NCI-H2196 (cell line): Measurements from ENCODE around the gene BTBD16.

Experiments used
- DNase-seq: peaks from one replicate; lab custom pipeline; 2025; ENCODE audit not compliant: unreplicated experiment; lab: John Stamatoyannopoulos, UW

BTBD16 gene

DNA sequence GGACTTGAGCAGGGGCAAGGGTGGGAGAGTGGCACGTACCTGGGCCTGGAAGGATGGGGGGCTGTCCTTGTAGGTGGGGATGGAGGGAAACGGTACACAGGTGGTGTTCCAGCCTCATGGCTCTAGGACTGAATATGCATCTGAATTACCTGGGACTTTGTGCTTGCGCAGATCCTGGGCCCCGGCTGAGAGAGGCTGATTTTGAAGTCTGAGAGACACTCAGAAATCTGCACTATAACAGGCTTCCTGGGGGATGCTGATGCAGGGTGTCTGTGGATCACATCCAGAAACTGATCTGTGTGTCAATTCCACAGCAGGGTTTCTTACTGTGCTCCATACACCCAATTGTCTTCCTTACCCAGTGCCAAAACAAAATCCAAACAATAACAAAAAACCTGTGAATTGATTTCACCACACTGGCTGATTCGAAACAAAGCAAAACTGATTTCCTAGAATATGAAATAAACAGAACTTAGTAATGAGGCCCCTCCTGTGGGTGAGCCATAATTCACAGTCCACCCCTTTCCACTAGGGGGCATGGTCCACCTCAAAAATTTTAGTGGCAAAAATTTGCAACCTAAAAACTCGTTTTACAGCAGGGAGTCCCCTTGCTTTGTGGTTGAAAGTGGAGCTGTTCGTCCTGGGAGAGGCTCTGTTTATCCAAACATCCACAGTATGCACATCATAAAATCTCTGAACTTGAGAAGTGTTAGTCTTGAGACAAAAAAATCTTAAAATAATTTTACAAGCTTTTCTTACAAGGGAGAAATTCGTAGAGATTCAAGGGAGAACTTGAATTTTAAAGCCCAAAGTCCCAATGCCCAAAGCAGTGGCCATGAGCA, 71.4 kb downstream of the BTBD16 start:
- DNase-seq = peak; percentile 23

DNA sequence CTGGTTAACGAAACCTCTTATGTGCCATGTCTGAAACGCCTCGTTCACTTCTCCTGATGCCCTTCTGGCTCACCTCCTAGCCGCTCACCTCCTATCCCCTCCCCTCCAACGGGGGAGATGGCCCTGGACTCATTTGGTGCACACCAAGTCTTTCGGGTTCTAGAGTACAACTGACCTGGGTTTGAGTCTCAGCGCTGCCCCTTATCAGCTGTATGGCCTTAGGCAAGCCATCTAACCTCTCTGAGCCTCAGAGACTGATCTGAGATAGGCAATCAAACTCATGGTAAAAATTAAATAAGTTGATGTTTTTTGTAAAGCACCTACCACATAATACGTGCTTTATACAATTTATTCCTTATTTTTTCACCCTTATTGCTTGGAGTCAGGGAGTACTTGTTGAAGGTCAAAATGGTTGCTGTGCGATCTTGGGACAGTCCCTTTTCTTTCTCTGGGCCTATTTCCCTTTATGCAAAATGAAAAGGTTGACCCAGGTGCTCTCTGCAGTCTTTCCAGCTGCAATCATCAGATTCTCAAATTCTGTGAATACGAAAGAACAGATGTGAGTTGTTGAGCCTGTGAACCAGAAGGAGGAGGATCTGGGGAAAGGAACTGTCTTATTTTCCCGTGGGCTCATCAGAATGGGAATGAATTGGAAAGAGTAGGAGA, 72.2 kb downstream of the BTBD16 start:
- no peak for DNase-seq

DNA sequence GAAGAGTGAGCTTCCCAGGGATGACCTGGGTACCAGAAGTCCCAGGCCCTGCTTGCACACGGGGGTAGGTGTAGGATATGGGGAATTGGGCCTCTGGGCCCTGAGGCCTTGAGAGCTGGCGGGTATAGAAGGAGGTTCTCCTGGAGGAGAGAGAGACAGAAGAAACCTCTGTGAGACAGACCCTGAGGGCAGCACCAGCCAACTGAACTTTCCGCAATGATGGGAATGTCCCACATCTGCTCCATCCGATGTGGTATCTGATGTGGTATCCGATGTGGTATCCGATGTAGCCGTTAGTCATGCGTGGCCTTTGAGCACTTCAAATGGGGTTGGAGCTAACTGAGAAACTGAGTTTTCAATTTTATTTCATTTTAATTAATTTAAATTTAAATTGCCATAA, 72.8 kb downstream of the BTBD16 start:
- DNase-seq = no peak

DNA sequence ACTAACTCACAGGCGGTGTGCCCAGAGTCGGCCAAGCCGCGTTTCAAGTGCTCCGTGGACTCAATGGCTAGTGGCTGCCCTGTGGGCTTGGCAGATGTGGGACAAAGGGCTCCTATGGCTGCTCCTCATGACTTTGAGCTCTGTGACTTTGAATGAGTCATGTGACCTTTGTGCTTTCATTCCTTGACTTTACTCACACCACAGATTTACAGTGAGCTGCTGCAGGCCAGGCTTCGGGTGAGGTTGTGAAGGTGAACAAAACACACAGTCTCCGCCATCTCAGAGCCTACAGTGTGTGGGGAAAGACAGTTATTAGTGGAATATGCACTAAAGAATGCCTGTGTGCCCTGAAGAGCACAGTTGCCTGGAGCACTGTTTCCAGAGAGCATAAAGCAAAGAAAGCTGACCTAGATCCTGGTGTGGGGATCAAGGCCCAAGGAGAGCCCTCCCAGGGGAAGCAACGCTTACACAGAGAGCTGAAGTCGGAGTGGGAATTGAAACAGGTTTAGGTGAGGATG, 73.7 kb downstream of the BTBD16 start:
- DNase-seq = no peak

DNA sequence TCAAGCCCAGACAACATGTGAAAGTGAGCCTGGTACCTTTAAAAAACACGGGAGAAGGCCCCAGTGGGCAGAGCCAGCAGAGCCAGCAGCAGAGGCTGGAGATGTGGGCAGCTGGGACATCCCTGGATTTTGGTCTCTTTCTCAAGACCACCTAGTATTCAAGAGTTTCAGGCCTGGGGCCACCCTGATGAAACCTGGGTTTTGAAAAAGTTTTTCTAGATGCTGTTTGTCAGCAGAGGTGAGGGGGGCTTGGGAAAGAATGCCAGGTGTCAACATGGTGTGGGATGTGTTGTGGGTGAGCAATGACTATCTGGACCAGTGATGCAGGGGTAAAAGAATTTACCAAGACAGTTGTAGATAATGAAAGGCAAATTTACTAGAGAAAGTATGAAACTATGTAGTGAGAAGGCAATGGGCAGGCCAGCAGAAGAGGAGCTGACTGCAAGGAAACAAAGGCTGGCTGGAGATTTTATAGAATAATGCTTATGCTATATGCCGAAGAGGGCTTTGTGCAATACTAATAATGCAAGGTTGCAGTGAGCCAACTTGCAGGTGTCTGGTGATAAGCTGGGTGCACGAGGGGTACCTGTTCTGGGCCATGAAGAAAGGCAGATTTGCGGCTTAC, 75.3 kb downstream of the BTBD16 start:
- DNase-seq = no peak

DNA sequence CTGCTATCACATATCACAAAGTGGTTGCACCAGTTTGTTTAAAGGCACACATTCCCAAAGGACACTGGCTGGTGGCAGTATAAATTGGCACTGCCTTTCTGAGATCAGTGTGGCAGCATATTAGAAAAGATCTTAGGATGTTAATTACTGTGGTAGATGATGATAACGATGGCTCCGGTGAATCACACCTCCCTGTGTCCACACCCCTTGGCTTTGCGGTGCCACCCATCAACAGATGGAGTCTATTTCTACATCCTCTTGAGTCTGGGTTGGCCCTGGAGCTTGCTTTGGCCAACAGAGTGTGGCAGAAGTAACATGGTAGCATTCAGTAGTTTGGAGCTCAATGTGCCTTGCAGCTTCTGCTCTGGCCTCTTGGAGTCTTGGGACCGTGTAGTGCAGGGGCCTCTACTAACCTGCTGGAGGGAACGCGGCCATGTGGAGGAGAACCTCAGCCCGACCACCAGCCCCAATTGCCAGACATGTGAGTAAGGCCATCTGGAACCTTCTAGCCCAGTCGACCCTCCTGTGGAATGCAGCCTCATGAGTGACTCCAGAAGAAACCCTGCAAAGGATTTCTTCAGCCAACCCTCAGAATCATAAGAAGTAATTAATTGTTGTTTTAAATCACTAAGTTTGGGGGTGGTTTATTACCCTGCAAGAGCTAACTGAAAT, 76.2 kb downstream of the BTBD16 start:
- no peak for DNase-seq

DNA sequence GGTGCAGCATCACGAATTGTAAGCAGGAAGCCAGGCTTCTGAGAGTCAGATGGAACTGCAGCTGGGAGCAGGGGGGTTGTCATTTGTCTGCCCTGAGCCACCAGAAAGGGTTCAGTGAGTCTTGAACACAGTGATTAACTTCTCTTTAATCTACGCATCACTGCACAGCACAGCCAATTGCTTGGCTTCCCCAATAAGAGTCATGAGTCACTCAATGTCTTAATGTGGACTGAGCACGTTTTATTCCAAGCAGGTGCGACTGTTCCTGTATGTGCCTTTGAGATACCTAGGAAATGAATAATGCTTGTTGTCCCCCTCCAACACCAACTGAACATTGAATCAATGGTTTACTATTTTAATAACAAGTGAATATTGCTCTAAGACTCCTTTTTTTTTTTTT, 77.4 kb downstream of the BTBD16 start:
- peak; percentile 6 for DNase-seq

DNA sequence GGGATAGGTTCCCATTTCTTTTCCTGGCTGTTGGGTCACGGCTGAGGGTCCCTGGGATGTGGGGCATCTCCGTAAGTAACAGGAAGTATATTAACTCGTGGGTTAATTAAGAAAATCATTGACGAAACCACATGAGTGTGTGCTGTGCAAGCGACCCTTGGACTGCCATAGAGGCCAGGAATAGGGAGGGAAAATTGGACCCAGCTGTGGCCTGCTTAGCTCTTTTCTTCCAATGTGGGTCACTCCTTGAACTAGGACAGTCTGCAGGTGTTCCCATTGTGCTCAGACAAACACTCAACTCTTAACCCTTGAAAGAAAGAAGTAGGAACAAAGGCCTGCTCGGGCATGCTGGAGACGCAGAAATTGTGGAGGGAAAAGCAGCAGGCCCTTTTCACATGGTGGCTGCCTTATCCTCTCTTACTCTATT, 77.9 kb downstream of the BTBD16 start:
- DNase-seq = peak; percentile 1

DNA sequence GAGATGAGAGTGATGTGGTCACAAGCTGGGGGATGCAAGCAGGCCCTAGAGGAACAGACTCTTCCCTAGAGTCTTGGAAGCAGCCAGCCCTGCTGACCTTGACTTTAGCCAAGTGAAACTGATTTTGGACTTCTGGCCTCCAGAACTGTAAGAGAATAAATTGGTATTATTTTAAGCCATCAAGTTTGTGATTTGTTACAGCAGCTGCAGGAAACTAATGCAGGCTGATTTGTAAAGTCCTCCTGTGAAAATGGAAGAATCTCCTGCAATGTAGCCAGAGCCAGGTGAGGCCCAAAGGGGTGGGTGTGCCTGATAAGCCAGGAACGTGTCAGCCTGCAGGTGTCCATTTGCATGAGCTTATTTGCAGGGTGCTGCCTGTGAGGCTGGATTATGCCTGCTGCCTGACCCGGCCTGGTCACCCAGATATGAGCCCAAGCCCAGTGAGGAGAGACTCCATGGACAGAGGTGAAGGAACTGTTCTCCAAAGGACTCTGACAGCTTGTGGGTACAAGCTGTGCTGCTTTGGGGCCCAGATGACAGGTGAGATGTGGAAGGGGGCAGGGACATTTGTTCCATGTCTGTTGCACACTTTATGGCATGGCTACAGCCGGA, 78.8 kb downstream of the BTBD16 start:
- DNase-seq = no peak

DNA sequence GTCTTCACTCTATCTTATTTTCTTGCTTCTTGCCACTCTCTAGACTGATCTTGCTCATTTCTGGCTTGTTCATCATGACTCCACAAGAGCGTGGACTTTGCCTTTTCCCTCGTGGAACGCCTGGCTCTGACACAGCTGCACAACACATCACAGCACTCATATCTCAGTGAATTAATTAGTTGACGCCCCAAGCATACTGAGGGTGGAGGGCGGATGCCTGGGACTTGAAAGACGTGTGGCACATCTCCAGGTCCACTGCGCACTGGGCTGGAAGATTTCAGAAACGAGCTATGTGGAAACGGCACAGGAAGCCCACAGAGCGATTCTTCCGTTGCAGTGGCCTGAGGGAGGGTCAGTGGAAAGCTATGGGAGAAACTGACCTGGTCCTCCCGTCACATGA, 79.8 kb downstream of the BTBD16 start:
- DNase-seq = no peak

DNA sequence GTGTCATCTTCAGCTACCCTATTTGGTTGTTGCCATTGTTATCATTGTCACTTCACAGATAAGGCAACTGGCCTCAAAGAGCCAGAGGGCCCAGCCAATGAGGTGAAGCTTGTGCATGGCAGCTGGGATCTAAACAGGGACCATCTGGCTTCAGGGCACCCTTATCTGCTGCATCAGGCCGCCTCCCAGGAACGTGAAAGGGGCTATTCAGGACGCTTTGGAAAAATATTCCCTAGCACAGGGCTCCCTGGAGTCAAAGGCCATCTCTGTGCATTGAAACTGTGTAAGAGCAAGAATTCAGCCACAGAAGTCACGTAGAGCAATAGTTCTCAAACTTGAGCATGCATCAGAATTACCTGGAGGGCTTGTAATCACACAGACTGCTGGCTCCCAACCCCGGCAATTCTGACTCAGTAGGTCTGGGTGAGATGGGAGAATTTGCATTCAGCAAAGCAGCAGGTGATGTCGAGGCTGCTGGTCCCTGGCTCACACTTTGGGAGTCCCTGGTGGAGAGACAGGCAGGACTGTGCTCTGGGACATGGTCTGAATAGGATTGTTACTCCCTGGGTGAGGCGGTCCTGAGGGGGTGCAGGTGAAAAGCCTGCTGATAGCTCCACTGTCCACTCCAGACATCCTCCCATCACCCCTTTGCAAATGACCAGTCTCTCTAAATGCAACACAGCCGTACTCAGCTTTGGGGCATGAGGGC, 81.9 kb downstream of the BTBD16 start:
- no peak for DNase-seq

DNA sequence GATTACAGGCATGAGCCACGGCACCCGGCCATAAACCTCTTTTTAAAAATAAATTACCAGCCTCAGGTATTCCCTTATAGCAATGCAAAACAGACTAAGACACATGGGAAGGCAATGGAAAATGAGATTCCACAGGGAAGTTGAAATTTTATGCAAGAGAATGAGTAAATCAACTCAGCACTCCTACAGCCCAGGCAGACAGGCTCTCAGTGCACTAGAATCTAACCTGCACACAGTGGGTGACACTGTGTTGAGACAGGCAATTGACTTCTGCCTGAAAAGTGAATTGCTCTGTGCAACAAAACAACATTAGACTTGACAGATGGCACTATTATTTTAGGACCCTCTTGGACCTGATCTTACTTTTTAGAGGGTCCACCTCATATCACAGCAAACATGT, 83.3 kb downstream of the BTBD16 start:
- no peak for DNase-seq

DNA sequence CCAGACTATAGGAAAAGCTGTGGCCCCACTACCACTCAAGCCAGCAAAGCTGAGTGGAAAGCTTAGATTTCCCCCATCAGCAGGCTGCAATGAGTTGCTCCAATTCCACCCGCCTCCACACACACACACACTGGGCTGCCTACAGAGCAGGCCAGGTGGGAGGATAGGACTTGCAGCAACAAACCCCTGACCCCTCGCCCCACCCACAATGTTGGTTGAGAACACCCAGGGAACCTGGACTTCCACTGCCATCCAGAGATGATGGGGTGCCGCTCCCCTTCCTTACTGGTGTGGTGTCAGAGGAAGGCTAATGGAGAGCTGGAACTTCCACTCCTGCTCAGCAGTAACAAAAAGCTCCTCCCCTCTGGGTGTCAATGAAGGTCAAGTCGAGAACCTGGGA, 86.6 kb downstream of the BTBD16 start:
- DNase-seq = no peak

DNA sequence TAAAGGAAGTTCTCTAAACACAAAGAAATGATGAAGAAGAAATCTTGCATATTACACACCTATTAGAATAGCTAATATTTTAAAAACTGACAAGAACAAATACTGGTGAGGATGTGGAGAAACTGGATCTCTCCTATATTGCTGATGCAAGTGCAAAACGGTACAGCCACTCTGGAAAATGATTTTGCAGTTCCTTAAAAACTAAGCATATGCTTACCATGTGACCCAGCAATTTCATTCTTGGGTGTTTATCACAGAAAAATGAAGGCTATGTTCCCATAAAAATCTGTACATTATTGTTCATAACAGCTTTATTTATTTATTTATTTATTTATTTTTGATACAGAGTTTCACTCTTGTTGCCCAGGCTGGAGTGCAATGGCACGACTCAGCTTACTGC, 88.5 kb downstream of the BTBD16 start:
- DNase-seq = no peak

DNA sequence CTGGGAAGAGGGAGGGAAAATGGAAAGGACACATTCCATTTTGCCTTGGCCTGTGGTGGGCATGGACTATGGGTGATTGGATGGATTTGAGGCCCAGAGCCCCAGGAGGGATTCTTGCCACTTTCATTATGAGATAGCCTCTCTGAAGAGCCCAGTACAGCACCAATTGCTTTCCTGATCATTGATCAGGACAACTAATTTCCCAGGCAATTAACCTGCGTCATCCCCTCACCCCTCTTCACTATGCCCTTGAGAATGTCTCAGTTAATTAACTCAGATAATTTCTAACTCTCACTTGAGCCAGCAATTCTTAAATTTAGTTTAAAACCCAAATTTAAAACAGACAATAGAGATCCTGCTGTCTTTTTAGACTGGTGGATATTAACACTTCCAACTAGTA, 90.0 kb downstream of the BTBD16 start:
- DNase-seq = no peak

DNA sequence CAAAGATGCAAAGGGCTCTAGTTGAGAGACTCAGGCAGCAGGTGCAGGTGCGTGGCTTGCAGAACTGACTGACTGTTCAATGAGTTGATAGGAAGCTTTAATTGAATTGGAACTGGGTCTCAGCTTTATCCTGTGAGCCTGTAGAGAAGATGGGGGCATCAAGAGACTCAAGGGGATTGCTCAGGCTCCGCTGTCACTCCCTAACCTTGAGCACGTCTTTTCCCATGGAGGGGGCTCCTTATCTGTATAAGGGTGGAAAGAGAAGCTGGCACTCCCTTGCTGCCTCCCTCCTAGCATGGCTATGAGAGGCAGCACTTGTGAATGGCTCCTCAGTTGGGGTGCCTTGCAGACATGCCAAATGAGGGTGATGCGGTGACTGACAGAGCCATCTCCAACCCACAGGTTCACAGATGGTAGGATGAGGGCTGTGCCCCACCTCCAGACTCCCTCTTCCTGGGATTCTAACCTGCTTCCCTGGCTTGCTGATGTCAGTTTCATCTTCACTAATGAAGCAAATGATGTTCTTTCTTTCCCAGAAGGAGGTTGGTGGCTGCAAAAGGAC, 91.0 kb downstream of the BTBD16 start:
- DNase-seq = no peak

DNA sequence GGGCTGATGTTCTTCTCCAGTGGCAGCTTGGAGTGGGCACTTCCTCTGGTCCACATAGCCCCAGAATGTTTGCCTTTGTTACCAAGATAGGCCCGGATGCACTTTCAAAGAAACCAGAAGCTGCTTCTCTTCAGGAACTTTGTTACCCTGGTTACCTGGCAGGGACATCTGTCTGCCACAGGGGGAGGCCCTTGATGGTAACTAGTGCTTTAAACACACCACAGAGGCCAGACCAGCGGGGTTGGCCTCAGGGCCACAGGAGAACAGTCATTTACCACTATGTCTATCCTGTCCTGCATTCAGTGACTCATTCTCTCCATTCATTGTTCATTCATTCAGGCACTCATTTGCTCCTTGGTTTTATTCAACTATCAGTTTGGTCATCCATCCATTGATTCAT, 91.5 kb downstream of the BTBD16 start:
- no peak for DNase-seq

DNA sequence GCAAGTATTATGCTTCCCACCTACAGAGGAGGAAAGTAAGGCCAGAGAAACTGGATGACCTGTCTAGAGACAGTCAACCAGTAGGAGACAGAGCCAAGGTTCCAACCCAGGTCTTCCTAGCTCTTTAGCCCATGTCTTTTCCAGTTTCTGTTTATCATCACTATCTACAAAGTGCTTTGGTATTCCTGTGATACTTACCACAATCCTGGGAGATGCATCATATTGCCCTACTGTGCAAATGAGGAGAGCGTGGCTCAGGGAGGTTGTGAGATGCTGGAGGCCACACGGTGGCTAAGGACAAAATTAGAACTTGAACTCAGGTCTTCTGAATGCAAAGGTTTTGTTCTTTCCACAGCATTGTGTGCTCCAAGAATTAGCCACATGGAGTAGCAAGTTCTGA, 92.2 kb downstream of the BTBD16 start:
- DNase-seq = no peak

DNA sequence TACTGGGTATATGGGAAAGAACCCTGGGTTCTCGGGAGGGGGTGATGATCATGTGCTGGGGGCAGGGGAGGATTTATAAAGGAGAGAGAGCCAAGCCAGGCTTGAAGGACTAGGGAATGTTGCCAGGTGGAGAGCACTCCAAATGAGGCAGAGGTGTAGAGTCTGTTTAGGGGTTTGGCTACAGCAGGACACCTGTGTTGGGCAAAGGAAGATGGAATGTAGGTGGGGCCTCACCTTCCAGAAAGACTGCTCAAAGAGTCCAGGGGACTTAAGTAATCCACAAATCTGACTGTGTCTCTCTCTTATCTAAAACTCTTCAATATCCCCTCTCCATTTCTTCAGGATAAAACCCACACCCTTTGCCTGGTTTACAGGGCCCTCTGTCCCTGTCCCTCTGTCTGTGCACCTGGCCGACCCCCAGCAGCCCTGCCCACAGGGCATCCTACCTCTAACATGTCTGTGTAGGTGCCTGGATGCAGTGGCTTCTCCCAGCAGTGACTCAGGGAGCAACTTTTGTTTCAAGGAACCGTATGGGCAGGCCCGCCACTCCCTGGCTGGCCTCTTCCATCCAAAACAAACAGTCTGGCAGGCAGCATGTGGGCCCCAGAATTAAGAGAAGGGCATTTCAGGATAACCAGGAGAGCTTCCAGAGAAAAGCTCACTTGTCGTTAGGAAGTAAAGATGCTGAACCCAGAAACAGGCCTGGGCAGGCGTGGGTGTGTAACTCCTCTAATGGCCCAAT, 92.8 kb downstream of the BTBD16 start:
- no peak for DNase-seq
